PFSK-1 (cell line): ENCODE measurements around the gene FBXL5.

ENCODE experiments used
- FOXP2 ChIP-seq: optimal IDR thresholded peaks from 2 replicates; pipeline ENCODE3; 2011; ENCODE audit warnings: borderline replicate concordance, control low read depth, inconsistent platforms; ENCODE audit not compliant: insufficient read depth; ENCODE audit errors: extremely low read length, extremely low read depth
- POLR2AphosphoS5 ChIP-seq: IDR thresholded peaks from 2 replicates; pipeline ENCODE4 v1.6.1; 2012; ENCODE audit warnings: low read depth, mild to moderate bottlenecking, control low read depth, low read length, moderate library complexity
- SIN3A ChIP-seq: IDR thresholded peaks from 2 replicates; pipeline ENCODE4 v1.6.1; 2012; ENCODE audit warnings: mild to moderate bottlenecking, low read length, moderate library complexity, borderline replicate concordance; ENCODE audit not compliant: insufficient read depth
- TAF1 ChIP-seq: IDR thresholded peaks from 2 replicates; pipeline ENCODE4 v1.6.1; 2012; ENCODE audit warnings: low read length, control low read depth, borderline replicate concordance; ENCODE audit not compliant: insufficient read depth
- TF ChIP-seq, protein P1 (sequence below), 2 experiments: IDR thresholded peaks; 2 replicates each; pipeline versions ENCODE4 v1.6.1 to v1.8.0; 2011 to 2012; ENCODE audit warnings: low read depth in 2 of 2, low read length in 2 of 2, control low read depth in 1 of 2, inconsistent platforms in 1 of 2, mild to moderate bottlenecking in 1 of 2, moderate library complexity in 1 of 2; ENCODE audit not compliant: insufficient read depth in 1 of 2

The FBXL5 gene

GRCh38 chr4:15675356-15675755, 20.2 kb upstream of the FBXL5 start:
- TF ChIP-seq TAF1 (no peak), FOXP2 (no peak), POLR2AphosphoS5 (no peak), SIN3A (no peak)
- TF ChIP-seq, protein P1, sequence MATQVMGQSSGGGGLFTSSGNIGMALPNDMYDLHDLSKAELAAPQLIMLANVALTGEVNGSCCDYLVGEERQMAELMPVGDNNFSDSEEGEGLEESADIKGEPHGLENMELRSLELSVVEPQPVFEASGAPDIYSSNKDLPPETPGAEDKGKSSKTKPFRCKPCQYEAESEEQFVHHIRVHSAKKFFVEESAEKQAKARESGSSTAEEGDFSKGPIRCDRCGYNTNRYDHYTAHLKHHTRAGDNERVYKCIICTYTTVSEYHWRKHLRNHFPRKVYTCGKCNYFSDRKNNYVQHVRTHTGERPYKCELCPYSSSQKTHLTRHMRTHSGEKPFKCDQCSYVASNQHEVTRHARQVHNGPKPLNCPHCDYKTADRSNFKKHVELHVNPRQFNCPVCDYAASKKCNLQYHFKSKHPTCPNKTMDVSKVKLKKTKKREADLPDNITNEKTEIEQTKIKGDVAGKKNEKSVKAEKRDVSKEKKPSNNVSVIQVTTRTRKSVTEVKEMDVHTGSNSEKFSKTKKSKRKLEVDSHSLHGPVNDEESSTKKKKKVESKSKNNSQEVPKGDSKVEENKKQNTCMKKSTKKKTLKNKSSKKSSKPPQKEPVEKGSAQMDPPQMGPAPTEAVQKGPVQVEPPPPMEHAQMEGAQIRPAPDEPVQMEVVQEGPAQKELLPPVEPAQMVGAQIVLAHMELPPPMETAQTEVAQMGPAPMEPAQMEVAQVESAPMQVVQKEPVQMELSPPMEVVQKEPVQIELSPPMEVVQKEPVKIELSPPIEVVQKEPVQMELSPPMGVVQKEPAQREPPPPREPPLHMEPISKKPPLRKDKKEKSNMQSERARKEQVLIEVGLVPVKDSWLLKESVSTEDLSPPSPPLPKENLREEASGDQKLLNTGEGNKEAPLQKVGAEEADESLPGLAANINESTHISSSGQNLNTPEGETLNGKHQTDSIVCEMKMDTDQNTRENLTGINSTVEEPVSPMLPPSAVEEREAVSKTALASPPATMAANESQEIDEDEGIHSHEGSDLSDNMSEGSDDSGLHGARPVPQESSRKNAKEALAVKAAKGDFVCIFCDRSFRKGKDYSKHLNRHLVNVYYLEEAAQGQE (IDR thresholded peaks at IDR 0.05; ENCODE audit: insufficient read depth in 1 of 2, low read depth in 2 of 2, low read length in 2 of 2): no peak

DNA sequence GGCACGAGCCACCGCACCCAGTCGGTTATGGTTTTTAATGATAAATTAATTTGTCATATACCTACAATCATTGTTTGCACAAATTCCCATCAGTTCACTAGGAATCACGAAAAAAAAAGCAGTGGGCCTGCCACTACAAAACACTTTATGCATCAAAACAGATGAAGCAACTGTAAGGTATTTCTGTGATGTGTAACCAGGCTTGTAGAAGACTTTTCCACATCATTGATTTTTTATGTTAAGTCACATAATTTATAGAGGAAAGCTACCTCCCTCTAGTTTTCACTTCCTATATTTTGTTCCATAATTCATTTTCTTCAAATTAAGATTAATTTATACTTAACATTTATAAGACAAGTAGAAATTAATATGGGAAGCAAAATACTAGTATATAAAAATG, 19.8 kb upstream of the FBXL5 start:
- no peak for TF ChIP-seq POLR2AphosphoS5
- TF ChIP-seq SIN3A: no peak
- TF ChIP-seq TAF1: no peak
- TF ChIP-seq, protein P1 (IDR thresholded peaks at IDR 0.05; ENCODE audit: insufficient read depth in 1 of 2, low read depth in 2 of 2, low read length in 2 of 2): no peak
- no peak for TF ChIP-seq FOXP2

- TF ChIP-seq TAF1 (no peak), POLR2AphosphoS5 (no peak), SIN3A (no peak), FOXP2 (no peak)
- TF ChIP-seq, protein P1 (IDR thresholded peaks at IDR 0.05; ENCODE audit: insufficient read depth in 1 of 2, low read depth in 2 of 2, low read length in 2 of 2): no peak
These were observed 18.9 kb upstream of the FBXL5 start for GRCh38 chr4:15674046-15674445.

- TF ChIP-seq POLR2AphosphoS5: no peak
- no peak for TF ChIP-seq SIN3A
- TF ChIP-seq FOXP2: no peak
- TF ChIP-seq TAF1: no peak
- TF ChIP-seq, protein P1 (IDR thresholded peaks at IDR 0.05; ENCODE audit: insufficient read depth in 1 of 2, low read depth in 2 of 2, low read length in 2 of 2): no peak
These were observed 18.2 kb upstream of the FBXL5 start for GRCh38 chr4:15673337-15673736.

- no peak for TF ChIP-seq TAF1
- no peak for TF ChIP-seq SIN3A
These were observed 16.9 kb upstream of the FBXL5 start for GRCh38 chr4:15672101-15672500.
